VCaP (cell line): ENCODE measurements around the gene MGAT4A.
A peak's percentile ranks its signal among the peaks of the same experiment; 100 is the strongest.

Source experiments
- H3K27ac ChIP-seq: fragments of 450-650 bp; 2 replicates; pipeline ENCODE4 v1.5.1; 2017
- CTCF ChIP-seq: fragments of 450-650 bp; conservative IDR thresholded peaks from 2 replicates; pipeline ENCODE4 v1.5.1; 2017; ENCODE audit warnings: mild to moderate bottlenecking, moderate library complexity

MGAT4A gene

GRCh38 chr2:98769114-98769476, 38.2 kb upstream of the MGAT4A start:
- H3K27ac ChIP-seq = peak overlapping the region; percentile 74
- no peak for TF ChIP-seq CTCF

- TF ChIP-seq CTCF = no peak
- H3K27ac ChIP-seq = peak overlapping the region; percentile 74
Observed at GRCh38 chr2:98768384-98769113, 37.6 kb upstream of the MGAT4A start.

- no peak for TF ChIP-seq CTCF
- no peak overlapping the region for H3K27ac ChIP-seq
Observed at GRCh38 chr2:98764499-98764898, 33.6 kb upstream of the MGAT4A start.

GRCh38 chr2:98763209-98763951, 32.4 kb upstream of the MGAT4A start:
- no peak overlapping the region for H3K27ac ChIP-seq

GRCh38 chr2:98761909-98762308, 31.0 kb upstream of the MGAT4A start:
- no peak for TF ChIP-seq CTCF
- peak overlapping the region; percentile 37 for H3K27ac ChIP-seq

More at GRCh38 chr2:98763209-98763951, 32.4 kb upstream of the MGAT4A start:
- no peak for TF ChIP-seq CTCF

GRCh38 chr2:98761267-98761781, 30.4 kb upstream of the MGAT4A start:
- peak overlapping the region; percentile 37 for H3K27ac ChIP-seq
- no peak for TF ChIP-seq CTCF

- H3K27ac ChIP-seq = peak overlapping the region; percentile 37; the same call in 1 of the 2 replicates
- no peak for TF ChIP-seq CTCF
Observed at GRCh38 chr2:98759827-98760625, 29.1 kb upstream of the MGAT4A start.
